ENCODE data around the gene FMNL2. TPM values are rescaled to one million over a fixed set of nuclear protein-coding genes. Genes with fewer than 3 reads are reported as not detected.

Gene FMNL2
- total and polyA plus RNA-seq, 4 donors = 18.8 to 81.4 (median 38.4) TPM

DNA sequence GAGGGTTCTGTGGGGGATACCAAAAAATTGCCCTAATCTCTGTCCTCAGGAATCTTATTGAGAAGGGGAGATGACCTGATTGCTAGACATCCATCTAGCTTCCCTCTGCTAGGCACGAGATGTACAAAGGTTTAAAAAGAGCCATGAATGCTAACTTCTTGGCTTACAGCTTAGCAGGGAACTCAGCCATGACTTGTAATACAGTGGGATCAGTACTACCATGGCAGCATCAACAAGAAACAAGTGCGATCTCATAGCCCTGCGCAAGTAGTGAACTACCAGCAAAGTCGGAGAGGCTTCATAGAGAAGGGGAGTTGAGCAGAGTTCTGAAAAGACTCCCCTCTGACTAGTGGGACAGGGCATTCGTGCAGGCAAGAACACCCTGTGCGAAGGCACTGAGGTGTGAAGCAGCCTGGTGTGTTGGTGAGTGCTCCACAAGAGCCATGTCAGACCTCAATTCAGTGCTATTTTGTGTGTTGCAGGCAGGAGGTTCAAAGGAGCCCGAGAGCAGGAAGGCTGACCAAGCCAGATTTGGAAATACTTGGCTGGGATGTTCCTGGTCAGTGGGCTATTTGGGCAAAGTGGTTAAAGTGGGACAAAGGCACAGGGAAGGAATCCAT, 130.0 kb downstream of the FMNL2 start:
- TF ChIP-seq, protein P1, sequence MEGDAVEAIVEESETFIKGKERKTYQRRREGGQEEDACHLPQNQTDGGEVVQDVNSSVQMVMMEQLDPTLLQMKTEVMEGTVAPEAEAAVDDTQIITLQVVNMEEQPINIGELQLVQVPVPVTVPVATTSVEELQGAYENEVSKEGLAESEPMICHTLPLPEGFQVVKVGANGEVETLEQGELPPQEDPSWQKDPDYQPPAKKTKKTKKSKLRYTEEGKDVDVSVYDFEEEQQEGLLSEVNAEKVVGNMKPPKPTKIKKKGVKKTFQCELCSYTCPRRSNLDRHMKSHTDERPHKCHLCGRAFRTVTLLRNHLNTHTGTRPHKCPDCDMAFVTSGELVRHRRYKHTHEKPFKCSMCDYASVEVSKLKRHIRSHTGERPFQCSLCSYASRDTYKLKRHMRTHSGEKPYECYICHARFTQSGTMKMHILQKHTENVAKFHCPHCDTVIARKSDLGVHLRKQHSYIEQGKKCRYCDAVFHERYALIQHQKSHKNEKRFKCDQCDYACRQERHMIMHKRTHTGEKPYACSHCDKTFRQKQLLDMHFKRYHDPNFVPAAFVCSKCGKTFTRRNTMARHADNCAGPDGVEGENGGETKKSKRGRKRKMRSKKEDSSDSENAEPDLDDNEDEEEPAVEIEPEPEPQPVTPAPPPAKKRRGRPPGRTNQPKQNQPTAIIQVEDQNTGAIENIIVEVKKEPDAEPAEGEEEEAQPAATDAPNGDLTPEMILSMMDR (IDR thresholded peaks at IDR 0.05; ENCODE audit: control extremely low read depth, extremely low read depth) = no peak
- Histone ChIP-seq H3K9ac (ENCODE audit: insufficient read depth in 1 of 2, low read length in 2 of 2) (no peak overlapping the region), H3K4me1 (ENCODE audit: control insufficient read depth in 5 of 5, insufficient read depth in 5 of 5, low read length in 5 of 5) (peaks cover 10 to 55% (median 25%) of the 10 kb centered on the region in 5 donors), H3K27ac (ENCODE audit: low read depth in 1 of 2, low read length in 1 of 2) (no peak overlapping the region), H3K4me3 (no peak overlapping the region), H3K36me3 (ENCODE audit: control insufficient read depth in 4 of 4, insufficient read depth in 4 of 4, low read length in 4 of 4) (no peaks in the 10 kb centered on the region), H3K27me3 (ENCODE audit: control insufficient read depth in 3 of 3, insufficient read depth in 3 of 3, low read length in 2 of 3) (no peaks in the 10 kb centered on the region), H3K9me3 (ENCODE audit: control insufficient read depth in 4 of 4, insufficient read depth in 3 of 4, low read length in 3 of 4) (no peaks in the 10 kb centered on the region)
- ATAC-seq (ENCODE audit: insufficient read depth, low FRiP score) (no peak), DNase-seq (peak in 2 of 3 donors; percentile 41 to 45)
- whole genome bisulfite sequencing, 2 donors = 85 to 92% methylated on average over 7 of the region's 7 CpGs

DNA sequence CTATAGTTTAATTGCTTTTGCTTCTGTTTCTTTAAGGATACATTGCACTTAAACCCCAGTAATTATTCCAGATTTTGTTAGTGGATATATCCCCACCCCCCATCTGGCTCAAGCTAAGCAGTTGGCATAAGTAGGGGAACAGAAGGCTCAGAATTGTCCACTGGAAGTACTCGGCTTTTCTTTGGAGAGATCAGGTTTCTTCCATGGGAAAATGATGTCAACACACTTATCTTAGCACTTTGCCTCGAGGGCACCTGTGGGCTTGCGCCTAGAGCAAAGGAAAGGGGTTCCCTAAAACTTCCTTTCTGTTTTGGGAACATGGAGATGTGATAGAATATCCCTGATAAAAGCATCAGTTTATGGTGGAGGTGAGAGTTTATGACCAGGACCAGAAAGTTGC, 130.6 kb downstream of the FMNL2 start:
- Histone ChIP-seq H3K36me3 (ENCODE audit: control insufficient read depth in 4 of 4, insufficient read depth in 4 of 4, low read length in 4 of 4) (no peaks in the 10 kb centered on the region), H3K9me3 (ENCODE audit: control insufficient read depth in 4 of 4, insufficient read depth in 3 of 4, low read length in 3 of 4) (no peaks in the 10 kb centered on the region), H3K4me3 (no peak overlapping the region), H3K9ac (ENCODE audit: insufficient read depth in 1 of 2, low read length in 2 of 2) (peak overlapping the region in 1 of 2 donors; percentile 18), H3K4me1 (ENCODE audit: control insufficient read depth in 5 of 5, insufficient read depth in 5 of 5, low read length in 5 of 5) (peaks cover 14 to 57% (median 25%) of the 10 kb centered on the region in 5 donors), H3K27ac (ENCODE audit: low read depth in 1 of 2, low read length in 1 of 2) (no peak overlapping the region), H3K27me3 (ENCODE audit: control insufficient read depth in 3 of 3, insufficient read depth in 3 of 3, low read length in 2 of 3) (no peaks in the 10 kb centered on the region)
- peak in 2 of 3 donors; percentile 33 to 47 for DNase-seq
- no peak for ATAC-seq (ENCODE audit: insufficient read depth, low FRiP score)
- TF ChIP-seq, protein P1 (IDR thresholded peaks at IDR 0.05; ENCODE audit: control extremely low read depth, extremely low read depth) = no peak
- 62 to 78% methylated on average over 3 of the region's 3 CpGs for WGBS, 2 donors

DNA sequence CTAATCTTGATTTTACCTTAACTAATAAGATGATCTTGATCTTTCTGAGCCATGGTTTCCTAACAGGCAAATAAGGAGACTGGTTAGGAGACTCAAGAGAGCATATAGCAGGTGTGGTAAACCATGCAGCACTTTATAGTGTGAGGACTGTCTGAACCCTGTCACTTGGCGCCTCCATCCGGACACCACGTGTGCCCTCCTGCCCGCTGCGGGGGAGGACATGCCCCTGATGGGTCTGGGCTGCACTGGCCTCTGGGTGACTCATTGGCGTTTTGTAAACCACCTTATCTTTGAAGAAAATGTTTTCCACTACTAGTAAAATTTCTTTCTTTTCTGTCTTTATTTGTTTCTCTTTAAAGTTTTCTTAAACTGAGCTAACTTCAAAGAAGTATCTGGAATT, 131.1 kb downstream of the FMNL2 start:
- Histone ChIP-seq H3K36me3 (ENCODE audit: control insufficient read depth in 4 of 4, insufficient read depth in 4 of 4, low read length in 4 of 4) (no peaks in the 10 kb centered on the region), H3K27ac (ENCODE audit: low read depth in 1 of 2, low read length in 1 of 2) (no peak overlapping the region), H3K9ac (ENCODE audit: insufficient read depth in 1 of 2, low read length in 2 of 2) (peak overlapping the region in 1 of 2 donors; percentile 18), H3K9me3 (ENCODE audit: control insufficient read depth in 4 of 4, insufficient read depth in 3 of 4, low read length in 3 of 4) (no peaks in the 10 kb centered on the region), H3K4me3 (no peak overlapping the region), H3K27me3 (ENCODE audit: control insufficient read depth in 3 of 3, insufficient read depth in 3 of 3, low read length in 2 of 3) (no peaks in the 10 kb centered on the region), H3K4me1 (ENCODE audit: control insufficient read depth in 5 of 5, insufficient read depth in 5 of 5, low read length in 5 of 5) (peaks cover 13 to 62% (median 29%) of the 10 kb centered on the region in 5 donors)
- 78 to 83% methylated on average over 6 of the region's 6 CpGs for WGBS, 2 donors
- no peak for ATAC-seq (ENCODE audit: insufficient read depth, low FRiP score)
- DNase-seq = no peak
- TF ChIP-seq, protein P1 (IDR thresholded peaks at IDR 0.05; ENCODE audit: control extremely low read depth, extremely low read depth) = no peak
